SK-N-SH (cell line): ENCODE results near the gene CPOX. TPM values are rescaled to one million over a fixed set of nuclear protein-coding genes. Genes with fewer than 3 reads are reported as not detected.

Experiments used
- CTCF ChIA-PET: fragments of 300-600, 350-600 bp; formaldehyde crosslinking; extraction: SDS; loops from one replicate; lab custom pipeline; 2021; lab: Yijun Ruan, JAX
- POLR2A ChIA-PET: fragments of 350-600 bp; sonication (Branson Sonifier 250); formaldehyde crosslinking; extraction: SDS; loops from one replicate; lab custom pipeline; 2020; ENCODE audit warnings: antibody characterized with exemption, inconsistent platforms; lab: Yijun Ruan, JAX
- DNase-seq: peaks from one replicate; pipeline ENCODE4 v3.0.0; 2012
- H2AFZ ChIP-seq: fragments of 200-600 bp; sonication (generic); 2 replicates; pipeline ENCODE4 v1.8.1; 2016; ENCODE audit warnings: antibody characterized with exemption, mild to moderate bottlenecking, low read depth
- H3F3A ChIP-seq: fragments of 200-600 bp; sonication (generic); replicated peaks from 2 replicates; pipeline ENCODE3; 2016; ENCODE audit warnings: antibody characterized with exemption, mild to moderate bottlenecking; ENCODE audit not compliant: insufficient read depth
- H3K27ac ChIP-seq, 2 experiments: fragments of 200-500 bp in 1 of 2; fragments of 200-600 bp in 1 of 2; sonication (Bioruptor generic) in 1 of 2; sonication (generic), shearing (Covaris generic) in 1 of 2; 2 replicates each; pipeline versions ENCODE4 v1.5.1 to v1.6.1; 2014 to 2016; ENCODE audit warnings: low read depth in 2 of 2, inconsistent platforms in 1 of 2, low read length in 1 of 2, mild to moderate bottlenecking in 1 of 2, mixed read lengths in 1 of 2
- H3K27me3 ChIP-seq: fragments of 200-600 bp; sonication (generic), shearing (Covaris generic); 2 replicates; pipeline ENCODE4 v1.6.1; 2016; ENCODE audit warnings: mixed run types; ENCODE audit not compliant: insufficient read depth
- H3K36me3 ChIP-seq, 2 experiments: fragments of 200-500 bp in 1 of 2; fragments of 200-600 bp in 1 of 2; sonication (Bioruptor generic) in 1 of 2; sonication (generic) in 1 of 2; replicated peaks in 1 of 2; 2 replicates each; pipeline versions ENCODE3 to v1.5.1; 2014 to 2016; ENCODE audit warnings: low read length in 1 of 2, mild to moderate bottlenecking in 1 of 2; ENCODE audit not compliant: insufficient read depth in 2 of 2, control insufficient read depth in 1 of 2
- H3K4me1 ChIP-seq, 2 experiments: fragments of 200-500 bp in 1 of 2; fragments of 200-600 bp in 1 of 2; sonication (Bioruptor generic) in 1 of 2; sonication (generic), shearing (Covaris generic) in 1 of 2; 2 replicates each; pipeline versions ENCODE4 v1.5.1 to v1.6.1; 2014 to 2016; ENCODE audit warnings: low read depth in 1 of 2, low read length in 1 of 2, mixed run types in 1 of 2; ENCODE audit not compliant: insufficient read depth in 2 of 2, control insufficient read depth in 1 of 2
- H3K4me2 ChIP-seq: fragments of 200-600 bp; sonication (generic), shearing (Covaris generic); 2 replicates; pipeline ENCODE4 v1.6.1; 2017; ENCODE audit warnings: mixed run types
- H3K4me3 ChIP-seq, 2 experiments: fragments of 200-500 bp in 1 of 2; fragments of 200-600 bp in 1 of 2; sonication (Bioruptor generic) in 1 of 2; sonication (generic), shearing (Covaris generic) in 1 of 2; 2 replicates each; pipeline versions ENCODE4 v1.5.1 to v1.8.1; 2014 to 2016; ENCODE audit warnings: low read depth in 2 of 2, inconsistent platforms in 1 of 2, low read length in 1 of 2, mild to moderate bottlenecking in 1 of 2, mixed read lengths in 1 of 2, moderate library complexity in 1 of 2
- H3K79me2 ChIP-seq: fragments of 200-600 bp; sonication (generic); 2 replicates; pipeline ENCODE4 v1.8.1; 2017; ENCODE audit warnings: mild to moderate bottlenecking; ENCODE audit not compliant: insufficient read depth
- H3K9ac ChIP-seq: fragments of 200-600 bp; sonication (generic); 2 replicates; pipeline ENCODE4 v1.6.1; 2017; ENCODE audit warnings: mixed run types
- H3K9me2 ChIP-seq: fragments of 200-600 bp; sonication (generic); 2 replicates; pipeline ENCODE4 v1.6.1; 2017; ENCODE audit warnings: mixed run types
- H3K9me3 ChIP-seq: fragments of 200-600 bp; sonication (generic); 2 replicates; pipeline ENCODE4 v1.6.1; 2017; ENCODE audit warnings: mixed run types, mild to moderate bottlenecking, moderate library complexity
- H4K20me1 ChIP-seq: fragments of 200-600 bp; sonication (generic); 2 replicates; pipeline ENCODE4 v1.6.1; 2017; ENCODE audit warnings: mild to moderate bottlenecking, mixed run types; ENCODE audit not compliant: insufficient read depth
- CTCF ChIP-seq: fragments of 200-600 bp; sonication (generic); IDR thresholded peaks from 2 replicates; pipeline ENCODE4 v1.6.1; 2017; ENCODE audit warnings: antibody characterized with exemption, mild to moderate bottlenecking, moderate library complexity
- ELF1 ChIP-seq: IDR thresholded peaks from 2 replicates; pipeline ENCODE4 v1.4.0; 2012
- EZH2phosphoT487 ChIP-seq: fragments of 200-600 bp; sonication (generic); IDR thresholded peaks from 2 replicates; pipeline ENCODE4 v1.6.1; 2017; ENCODE audit warnings: low read depth, mixed run types, mild to moderate bottlenecking, antibody characterized with exemption, moderate library complexity, borderline replicate concordance
- IRF3 ChIP-seq: fragments of 150-350 bp; IDR thresholded peaks from 2 replicates; pipeline ENCODE4 v1.6.1; 2016; ENCODE audit warnings: mild to moderate bottlenecking, low read depth, low read length
- NFIC ChIP-seq: IDR thresholded peaks from 2 replicates; pipeline ENCODE4 v1.4.0; 2012; ENCODE audit warnings: borderline replicate concordance
- RCOR1 ChIP-seq: fragments of 150-350 bp; IDR thresholded peaks from 2 replicates; pipeline ENCODE4 v1.6.1; 2017; ENCODE audit warnings: antibody characterized with exemption, low read length
- SIN3A ChIP-seq: IDR thresholded peaks from 2 replicates; pipeline ENCODE4 v1.6.1; 2012; ENCODE audit warnings: low read depth, mild to moderate bottlenecking, low read length, moderate library complexity, borderline replicate concordance
- SMC3 ChIP-seq: IDR thresholded peaks from 2 replicates; pipeline ENCODE4 v1.6.1; 2012; ENCODE audit warnings: low read depth, low read length, improper control_type of control experiment
- TEAD4 ChIP-seq: IDR thresholded peaks from 2 replicates; pipeline ENCODE4 v1.4.0; 2012; ENCODE audit warnings: mild to moderate bottlenecking, borderline replicate concordance; ENCODE audit not compliant: insufficient read depth
- USF2 ChIP-seq: fragments of 150-350 bp; IDR thresholded peaks from 2 replicates; pipeline ENCODE4 v1.6.1; 2017; ENCODE audit warnings: antibody characterized with exemption, low read length, low read depth, borderline replicate concordance
- ZBTB33 ChIP-seq: IDR thresholded peaks from 2 replicates; pipeline ENCODE4 v1.4.0; 2012; ENCODE audit warnings: low read depth, borderline replicate concordance
- WGBS: methylation state at CpG from one replicate; pipeline ENCODE4 v1.1.6; 2017; ENCODE audit warnings: low lambda C conversion rate; 5-methylcytosine and 5-hydroxymethylcytosine counted together
- polyA plus RNA-seq, 3 experiments: library from polyadenylated mRNA; depleted of rRNA; stranded (reverse); fragments of >200 nt; gene quantifications; 2 replicates each; pipeline ENCODE4 v1.2.3, GENCODE V29; 2012

The CPOX gene
- polyA plus RNA-seq, 1 of the 3 experiments (the other 2 are of a cell fraction), result 36.7 TPM

DNA sequence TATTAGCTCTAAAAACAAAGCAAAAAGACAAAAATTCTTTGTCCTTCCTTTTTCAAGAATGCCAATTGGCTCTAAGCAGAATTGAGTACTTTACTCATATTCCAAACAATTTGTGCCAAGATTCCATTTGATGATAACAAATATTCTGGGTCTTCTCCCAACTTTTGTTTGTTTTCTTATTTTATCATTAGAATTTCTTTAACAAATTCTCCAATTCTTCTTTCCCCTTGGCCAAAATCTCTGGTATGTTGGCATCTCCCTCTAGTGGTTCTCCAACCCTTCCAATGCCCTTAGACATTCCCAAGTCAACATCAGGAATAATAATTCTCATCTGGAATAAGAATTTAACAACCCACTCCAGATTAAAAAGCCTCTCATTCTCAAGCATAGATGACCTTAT is 5.3 kb downstream of the CPOX start:
- CTCF ChIA-PET, result interaction anchor here (1.3 to 3.4 kb wide), 3 partner anchors 14 to 16 kb away, joined by 5 to 11 read pairs (median 7); no protein-coding TSS in a partner anchor
- Histone ChIP-seq H3K9me2 (no peaks in the 10 kb centered on the region), H3K4me3 (no peak overlapping the region), H4K20me1 (no peaks in the 10 kb centered on the region), H3F3A (peaks cover 3% of the 10 kb centered on the region), H3K4me2 (no peak overlapping the region), H2AFZ (no peak overlapping the region), H3K36me3 (peaks cover 42 to 57% of the 10 kb centered on the region in 2 experiments), H3K27ac (no peak overlapping the region), H3K4me1 (peaks cover 3 to 10% of the 10 kb centered on the region in 2 experiments; a peak in 3 of 4 replicates), H3K79me2 (peaks cover 14% of the 10 kb centered on the region), H3K27me3 (no peaks in the 10 kb centered on the region), H3K9ac (no peak overlapping the region), H3K9me3 (no peaks in the 10 kb centered on the region)
- POLR2A ChIA-PET, result no interaction called here
- no peak for DNase-seq
- TF ChIP-seq ZBTB33 (no peak), CTCF (peak; percentile 56)

- POLR2A ChIA-PET, result no interaction called here
- CTCF ChIA-PET, result interaction anchor here (1.3 to 3.4 kb wide), 5 partner anchors 9 to 15 kb away, joined by 5 to 11 read pairs (median 7); no protein-coding TSS in a partner anchor
- WGBS, result 66% methylated on average over 2 of the region's 2 CpGs
These were observed 5.8 kb downstream of the CPOX start for GRCh38 chr3:98587654-98588053.

More at GRCh38 chr3:98587654-98588053, 5.8 kb downstream of the CPOX start:
- Histone ChIP-seq H3K9ac (no peak overlapping the region), H3K9me2 (no peaks in the 10 kb centered on the region), H3K79me2 (peaks cover 10% of the 10 kb centered on the region), H3K4me2 (no peak overlapping the region), H3K4me1 (peaks cover 3 to 8% of the 10 kb centered on the region in 2 experiments; a peak in 3 of 4 replicates), H4K20me1 (no peaks in the 10 kb centered on the region), H3K27ac (no peak overlapping the region), H2AFZ (no peak overlapping the region), H3K9me3 (no peaks in the 10 kb centered on the region), H3K4me3 (no peak overlapping the region), H3F3A (peaks cover 3% of the 10 kb centered on the region), H3K36me3 (peaks cover 46 to 61% of the 10 kb centered on the region in 2 experiments), H3K27me3 (no peaks in the 10 kb centered on the region)
- no peak for DNase-seq
- TF ChIP-seq SMC3 (no peak), ELF1 (no peak), USF2 (no peak), IRF3 (no peak), NFIC (no peak), TEAD4 (no peak), EZH2phosphoT487 (no peak), SIN3A (no peak), RCOR1 (no peak)
